Duodenal mucosa (tissue), 2 donors: ENCODE measurements around the gene MOB1B.

Experiments used
- H3K27ac ChIP-seq: one replicate; pipeline ENCODE4 v1.7.0; 2013; ENCODE audit warnings: low read depth, low read length
- H3K27me3 ChIP-seq, 2 donors: one replicate each; pipeline ENCODE4 v1.7.0; 2013; ENCODE audit warnings: low read length in 2 of 2, control low read depth in 1 of 2; ENCODE audit not compliant: insufficient read depth in 2 of 2, control insufficient read depth in 1 of 2
- H3K36me3 ChIP-seq, 2 donors: one replicate each; pipeline ENCODE4 v1.7.0; 2013; ENCODE audit warnings: low read length in 2 of 2, control low read depth in 1 of 2; ENCODE audit not compliant: insufficient read depth in 2 of 2, control insufficient read depth in 1 of 2
- H3K4me1 ChIP-seq, 2 donors: one replicate each; pipeline ENCODE4 v1.7.0; 2013; ENCODE audit warnings: low read length in 2 of 2, control low read depth in 1 of 2; ENCODE audit not compliant: insufficient read depth in 2 of 2, control insufficient read depth in 1 of 2
- H3K4me3 ChIP-seq, 2 donors: one replicate each; pipeline ENCODE4 v1.7.0; 2013; ENCODE audit warnings: low read length in 2 of 2, low read depth in 1 of 2
- H3K9ac ChIP-seq, 2 donors: one replicate each; pipeline ENCODE4 v1.7.0; 2013; ENCODE audit warnings: low read length in 2 of 2, low read depth in 1 of 2
- H3K9me3 ChIP-seq, 2 donors: one replicate each; pipeline ENCODE4 v1.7.0; 2013; ENCODE audit warnings: low read length in 2 of 2, control low read depth in 1 of 2; ENCODE audit not compliant: control insufficient read depth in 1 of 2

MOB1B gene

GRCh38 chr4:70948665-70949260 is 46.6 kb downstream of the MOB1B start:
- H3K27ac ChIP-seq: no peak overlapping the region
- H3K4me3 ChIP-seq: no peak overlapping the region
- no peaks in the 10 kb centered on the region for H3K36me3 ChIP-seq
- H3K27me3 ChIP-seq: no peaks in the 10 kb centered on the region
- no peak overlapping the region for H3K9ac ChIP-seq
- H3K9me3 ChIP-seq: no peaks in the 10 kb centered on the region
- H3K4me1 ChIP-seq: no peaks in the 10 kb centered on the region

DNA sequence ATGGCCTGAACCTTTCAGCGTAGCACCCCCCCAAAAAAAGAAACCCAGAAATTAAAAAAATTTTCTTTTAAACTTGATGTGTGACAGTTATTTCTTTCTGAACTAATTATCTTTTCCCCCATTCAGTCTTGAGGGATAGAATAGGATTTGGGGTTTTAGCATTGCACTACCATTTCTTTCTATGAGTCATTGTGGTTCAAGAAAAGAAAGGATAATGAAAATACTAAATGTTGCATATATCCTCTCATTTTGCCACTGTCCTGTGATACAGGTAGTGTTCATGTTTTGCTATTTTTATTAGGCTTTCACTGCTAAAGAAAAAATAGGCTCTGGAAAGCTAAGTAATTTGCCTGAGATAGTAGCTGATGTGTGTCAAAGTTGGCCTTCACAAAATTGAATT is 51.9 kb downstream of the MOB1B start:
- H3K27me3 ChIP-seq: no peaks in the 10 kb centered on the region
- H3K4me1 ChIP-seq: no peaks in the 10 kb centered on the region
- H3K27ac ChIP-seq: no peak overlapping the region
- H3K9me3 ChIP-seq: no peaks in the 10 kb centered on the region
- H3K9ac ChIP-seq: no peak overlapping the region
- no peak overlapping the region for H3K4me3 ChIP-seq
- no peaks in the 10 kb centered on the region for H3K36me3 ChIP-seq

- Histone ChIP-seq H3K27ac (no peak overlapping the region), H3K9me3 (no peaks in the 10 kb centered on the region), H3K4me3 (no peak overlapping the region), H3K27me3 (no peaks in the 10 kb centered on the region), H3K4me1 (no peaks in the 10 kb centered on the region), H3K9ac (no peak overlapping the region), H3K36me3 (peaks cover 0 to 6% of the 10 kb centered on the region in 2 donors)
Measured at GRCh38 chr4:70956549-70957210, 54.5 kb downstream of the MOB1B start.

- Histone ChIP-seq H3K27ac (no peak overlapping the region), H3K9me3 (no peaks in the 10 kb centered on the region), H3K27me3 (no peaks in the 10 kb centered on the region), H3K4me1 (no peaks in the 10 kb centered on the region), H3K9ac (no peak overlapping the region), H3K36me3 (peaks cover 0 to 6% of the 10 kb centered on the region in 2 donors), H3K4me3 (no peak overlapping the region)
Measured at GRCh38 chr4:70958681-70959080, 56.5 kb downstream of the MOB1B start.

DNA sequence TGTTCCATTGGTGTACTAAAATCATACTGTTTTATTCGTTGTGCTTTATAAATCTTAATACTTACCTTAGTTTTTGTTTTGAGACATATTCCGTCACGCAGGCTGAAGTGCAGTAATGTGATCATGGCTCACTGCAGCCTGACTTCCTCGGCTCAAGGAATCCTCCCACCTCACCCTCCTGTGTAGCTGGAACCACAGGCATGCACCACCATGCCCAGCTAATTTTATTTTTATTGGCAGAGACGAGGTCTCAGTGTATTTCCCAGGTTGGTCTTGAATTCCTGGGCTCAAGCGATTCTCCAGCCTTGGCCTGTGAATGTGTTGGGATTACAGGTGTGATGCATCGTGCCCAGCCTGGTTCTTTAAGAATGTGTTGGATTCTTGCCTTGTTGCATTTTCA is 66.9 kb downstream of the MOB1B start:
- H3K9me3 ChIP-seq: no peaks in the 10 kb centered on the region
- no peak overlapping the region for H3K9ac ChIP-seq
- no peaks in the 10 kb centered on the region for H3K4me1 ChIP-seq
- H3K36me3 ChIP-seq: no peaks in the 10 kb centered on the region
- no peak overlapping the region for H3K27ac ChIP-seq
- no peak overlapping the region for H3K4me3 ChIP-seq
- H3K27me3 ChIP-seq: no peaks in the 10 kb centered on the region

- H3K9ac ChIP-seq: no peak overlapping the region
- no peak overlapping the region for H3K27ac ChIP-seq
- H3K36me3 ChIP-seq: no peaks in the 10 kb centered on the region
- no peaks in the 10 kb centered on the region for H3K9me3 ChIP-seq
- H3K4me1 ChIP-seq: no peaks in the 10 kb centered on the region
- no peaks in the 10 kb centered on the region for H3K27me3 ChIP-seq
- H3K4me3 ChIP-seq: no peak overlapping the region
Measured at GRCh38 chr4:70976252-70976651, 74.1 kb downstream of the MOB1B start.

DNA sequence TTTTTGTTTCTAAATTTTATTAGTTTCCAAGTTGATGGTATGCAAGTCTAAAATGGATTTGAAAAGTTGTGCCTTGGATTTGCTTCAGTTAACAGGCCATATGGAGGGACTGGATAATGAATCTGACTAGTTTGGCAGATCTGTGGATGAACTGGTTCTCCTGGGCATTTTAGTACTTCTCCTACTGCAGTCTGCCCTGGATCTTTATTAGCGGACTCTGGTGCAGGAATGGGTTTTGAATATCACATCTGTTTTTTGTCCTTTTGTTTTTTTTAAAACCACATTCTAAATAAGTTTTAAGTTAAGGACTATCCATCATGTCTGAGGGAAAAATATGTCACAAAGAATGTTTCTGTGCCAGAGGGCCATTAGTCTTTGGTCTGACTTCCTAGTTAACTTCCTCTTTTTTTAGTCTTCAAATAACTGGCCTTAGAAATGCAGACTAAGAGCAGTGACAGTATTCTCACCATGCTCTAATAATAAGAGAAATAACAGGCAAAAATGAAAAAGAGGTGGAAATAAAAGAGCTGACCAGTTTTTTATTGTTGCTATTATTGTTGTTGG is 77.4 kb downstream of the MOB1B start:
- H3K27ac ChIP-seq: no peak overlapping the region
- H3K27me3 ChIP-seq: no peaks in the 10 kb centered on the region
- no peak overlapping the region for H3K9ac ChIP-seq
- no peak overlapping the region for H3K4me3 ChIP-seq
- H3K9me3 ChIP-seq: no peaks in the 10 kb centered on the region
- no peaks in the 10 kb centered on the region for H3K36me3 ChIP-seq
- no peaks in the 10 kb centered on the region for H3K4me1 ChIP-seq

DNA sequence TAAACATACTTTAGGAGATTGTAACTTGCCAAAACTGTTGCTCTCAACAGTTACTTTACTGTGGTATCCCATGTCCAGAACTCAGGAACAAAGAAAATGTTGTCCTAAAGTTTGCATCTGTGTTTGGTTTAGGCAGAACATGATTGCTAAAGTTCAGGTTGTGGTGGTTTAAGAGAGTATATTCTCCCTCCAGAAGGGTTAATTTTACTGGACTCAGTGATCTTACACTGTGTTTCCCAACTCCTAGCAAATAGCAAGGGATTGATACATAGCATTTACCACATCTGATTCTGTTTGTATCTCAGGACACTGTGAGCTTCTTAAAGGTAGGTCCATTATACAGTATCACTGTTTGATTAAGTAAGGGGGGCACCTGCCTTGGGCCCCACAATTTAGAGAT is 78.0 kb downstream of the MOB1B start:
- H3K4me1 ChIP-seq: no peaks in the 10 kb centered on the region
- H3K36me3 ChIP-seq: no peaks in the 10 kb centered on the region
- no peaks in the 10 kb centered on the region for H3K27me3 ChIP-seq
- no peak overlapping the region for H3K4me3 ChIP-seq
- H3K9ac ChIP-seq: no peak overlapping the region
- no peak overlapping the region for H3K27ac ChIP-seq
- no peaks in the 10 kb centered on the region for H3K9me3 ChIP-seq

- Histone ChIP-seq H3K36me3 (no peaks in the 10 kb centered on the region), H3K9ac (no peak overlapping the region), H3K4me3 (no peak overlapping the region), H3K9me3 (no peaks in the 10 kb centered on the region), H3K4me1 (no peaks in the 10 kb centered on the region), H3K27ac (no peak overlapping the region), H3K27me3 (no peaks in the 10 kb centered on the region)
Measured at GRCh38 chr4:70984106-70984505, 81.9 kb downstream of the MOB1B start.

- Histone ChIP-seq H3K27ac (no peak overlapping the region), H3K9me3 (no peaks in the 10 kb centered on the region), H3K4me3 (no peak overlapping the region), H3K4me1 (no peaks in the 10 kb centered on the region), H3K27me3 (no peaks in the 10 kb centered on the region), H3K9ac (no peak overlapping the region), H3K36me3 (no peaks in the 10 kb centered on the region)
Measured at GRCh38 chr4:70984589-70984988, 82.4 kb downstream of the MOB1B start.
